B cell (primary cell): ENCODE results near the gene TOGARAM2. TPM values are rescaled to one million over a fixed set of nuclear protein-coding genes. Genes with fewer than 3 reads are reported as not detected.

Source experiments
- ATAC-seq: fragments of 200-7000 bp; cut with Tn5 transposase; one replicate; pipeline ENCODE4 v1.10.0; 2021; ENCODE audit warnings: low read depth, mild to moderate bottlenecking, moderate number of reproducible peaks, moderate library complexity
- CTCF ChIA-PET: fragments of 350-600 bp; sonication (Branson Sonifier 250); formaldehyde crosslinking; loops from one replicate; lab custom pipeline; 2021; ENCODE audit warnings: antibody characterized with exemption, inconsistent platforms; lab: Charles Lee
- POLR2A ChIA-PET: fragments of 350-600 bp; sonication (Branson Sonifier 250); formaldehyde crosslinking; loops from one replicate; lab custom pipeline; 2021; ENCODE audit warnings: antibody characterized with exemption; lab: Charles Lee
- DNase-seq: peaks from one replicate; pipeline ENCODE4 v3.0.0; 2013
- H2AFZ ChIP-seq: 2 replicates; pipeline ENCODE4 v1.6.1; 2012; ENCODE audit warnings: mild to moderate bottlenecking, low read depth, low read length; ENCODE audit not compliant: insufficient read depth, poor library complexity, severe bottlenecking
- H3K27ac ChIP-seq, 2 donors: 1 replicate in 1 of 2; 2 replicates in 1 of 2; pipeline ENCODE4 v1.5.1; 2012 to 2013; ENCODE audit warnings: low read length in 2 of 2, mild to moderate bottlenecking in 2 of 2, moderate library complexity in 1 of 2
- H3K27me3 ChIP-seq, 4 experiments: fragments of 200-600 bp in 1 of 4; sonication (generic) in 1 of 4; replicated peaks in 1 of 4; 1 replicate in 2 of 4; 2 replicates in 2 of 4; pipeline versions ENCODE4 v1.6.1 to v1.7.0; 2013 to 2016; ENCODE audit warnings: low read length in 3 of 4, mild to moderate bottlenecking in 2 of 4, mixed read lengths in 1 of 4, moderate library complexity in 1 of 4; ENCODE audit not compliant: insufficient read depth in 4 of 4, control insufficient read depth in 3 of 4; ENCODE audit errors: control extremely low read depth in 1 of 4
- H3K36me3 ChIP-seq, 2 experiments: replicated peaks in 1 of 2; 1 replicate in 1 of 2; 2 replicates in 1 of 2; pipeline versions ENCODE4 v1.6.1 to v1.7.1; 2013; ENCODE audit warnings: low read length in 1 of 2; ENCODE audit not compliant: insufficient read depth in 2 of 2, control insufficient read depth in 1 of 2; ENCODE audit errors: control extremely low read depth in 1 of 2, extremely low read depth in 1 of 2
- H3K4me1 ChIP-seq, 2 donors: fragments of 200-600 bp in 1 of 2; sonication (generic) in 1 of 2; 1 replicate in 1 of 2; 2 replicates in 1 of 2; pipeline versions ENCODE4 v1.5.1 to v1.6.1; 2013 to 2017; ENCODE audit warnings: low read length in 2 of 2; ENCODE audit not compliant: control insufficient read depth in 2 of 2, insufficient read depth in 2 of 2
- H3K4me2 ChIP-seq: replicated peaks from 2 replicates; pipeline ENCODE3; 2012; ENCODE audit warnings: mild to moderate bottlenecking, low read depth, low read length; ENCODE audit not compliant: poor library complexity, severe bottlenecking
- H3K4me3 ChIP-seq, 5 experiments: fragments of 200-600 bp in 1 of 5; sonication (generic) in 1 of 5; 1 replicate in 3 of 5; 2 replicates in 2 of 5; pipeline versions ENCODE4 v1.5.1 to v1.7.0; 2011 to 2016; ENCODE audit warnings: low read length in 4 of 5, mild to moderate bottlenecking in 4 of 5, low read depth in 2 of 5, control low read depth in 1 of 5, moderate library complexity in 1 of 5; ENCODE audit not compliant: insufficient read depth in 1 of 5; ENCODE audit errors: control extremely low read depth in 1 of 5, extremely low read depth in 1 of 5
- H3K79me2 ChIP-seq: fragments of 200-600 bp; sonication (generic); one replicate; pipeline ENCODE4 v1.6.0; 2016; ENCODE audit warnings: low read length; ENCODE audit not compliant: control insufficient read depth, insufficient read depth
- H3K9ac ChIP-seq: fragments of 200-600 bp; sonication (generic); 2 replicates; pipeline ENCODE4 v1.6.1; 2017; ENCODE audit warnings: mild to moderate bottlenecking, low read length, moderate library complexity
- H3K9me3 ChIP-seq, 3 donors: one replicate each; pipeline versions ENCODE4 v1.6.1 to v1.7.1; 2013; ENCODE audit warnings: low read length in 2 of 3; ENCODE audit not compliant: control insufficient read depth in 2 of 3, insufficient read depth in 1 of 3; ENCODE audit errors: control extremely low read depth in 1 of 3
- H4K20me1 ChIP-seq: 2 replicates; pipeline ENCODE4 v1.6.0; 2012; ENCODE audit warnings: mild to moderate bottlenecking, low read length; ENCODE audit not compliant: insufficient read depth, control insufficient read depth, poor library complexity, severe bottlenecking
- H3K27ac Mint-ChIP-seq: one replicate; pipeline ENCODE4 v1.8.0; 2021; ENCODE audit warnings: mixed read lengths
- H3K27me3 Mint-ChIP-seq: one replicate; pipeline ENCODE4 v1.8.0; 2021; ENCODE audit warnings: mixed read lengths
- H3K4me1 Mint-ChIP-seq: one replicate; pipeline ENCODE4 v1.8.0; 2021; ENCODE audit warnings: mixed read lengths
- H3K4me3 Mint-ChIP-seq: one replicate; pipeline ENCODE4 v1.8.0; 2021; ENCODE audit warnings: mixed read lengths
- H3K9me3 Mint-ChIP-seq: one replicate; pipeline ENCODE4 v1.8.0; 2022; ENCODE audit warnings: mixed read lengths; ENCODE audit not compliant: insufficient read depth
- CTCF ChIP-seq: fragments of 200-600 bp; IDR thresholded peaks from one replicate; pipeline ENCODE4 v1.8.0; 2022; ENCODE audit warnings: antibody characterized with exemption, mild to moderate bottlenecking
- EZH2 ChIP-seq: IDR thresholded peaks from 2 replicates; pipeline ENCODE4 v1.6.1; 2012; ENCODE audit warnings: borderline replicate concordance, low read depth, mild to moderate bottlenecking, moderate library complexity, low read length; ENCODE audit not compliant: insufficient read depth, poor library complexity, severe bottlenecking
- WGBS: methylation state at CpG from one replicate; pipeline ENCODE4 v1.1.5; 2013; ENCODE audit warnings: missing lambda C conversion rate; ENCODE audit not compliant: insufficient coverage; 5-methylcytosine and 5-hydroxymethylcytosine counted together
- intact Hi-C: fragments of 100-400 bp; cut with micrococcal nuclease; formaldehyde crosslinking; loops from one replicate; pipeline ENCODE4 v1.10.0; 2022
- polyA plus RNA-seq: library from polyadenylated mRNA; depleted of rRNA; stranded (reverse); fragments of >200 nt; gene quantifications from 2 replicates; pipeline ENCODE4 v1.2.3, GENCODE V29; 2012
- total RNA-seq, 2 donors: library from RNA; stranded (reverse); fragments of 120-200 nt in 1 of 2; gene quantifications; 1 replicate in 1 of 2; 2 replicates in 1 of 2; pipeline versions ENCODE4 v1.2.3 to v1.2.4, GENCODE V29; 2013 to 2022

The TOGARAM2 gene
- total and polyA plus RNA-seq, 2 donors (not counting 1 experiment from before 2014, with no cell fraction given): 0.25 to 0.61 TPM

DNA sequence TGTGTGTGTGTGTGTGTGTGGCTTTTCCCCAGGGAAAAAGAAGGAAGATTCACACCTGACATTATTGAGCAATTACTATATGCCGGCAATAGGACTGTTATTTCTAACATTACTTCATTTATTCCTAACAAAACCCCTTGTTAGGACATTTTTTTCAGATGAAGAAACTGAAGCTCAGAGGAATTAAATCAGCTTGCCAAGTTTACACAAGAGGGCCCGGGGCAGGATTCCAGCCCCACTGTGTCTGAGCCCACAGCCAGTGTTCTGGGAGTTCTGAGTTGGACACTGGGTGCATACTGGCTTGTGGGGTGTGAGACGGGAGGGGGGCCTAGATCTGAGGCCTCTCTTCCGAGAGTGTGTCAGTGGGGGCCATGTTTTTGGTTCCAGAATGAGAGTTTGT, 9.9 kb downstream of the TOGARAM2 start:
- intact Hi-C loops: no loop called here
- H3K4me1 ChIP-seq: no peaks in the 10 kb centered on the region
- 92% methylated on average over 2 of the region's 4 CpGs for WGBS
- Mint-ChIP-seq H3K27ac (no peak overlapping the region), H3K4me3 (no peak overlapping the region), H3K4me1 (no peaks in the 10 kb centered on the region), H3K9me3 (no peaks in the 10 kb centered on the region), H3K27me3 (peaks cover 9% of the 10 kb centered on the region)
- no peak overlapping the region for H3K4me2 ChIP-seq
- no peak for TF ChIP-seq CTCF
- no peak for TF ChIP-seq EZH2
- H3K9ac ChIP-seq: no peak overlapping the region
- H2AFZ ChIP-seq: no peak overlapping the region
- POLR2A ChIA-PET: no interaction called here
- no peaks in the 10 kb centered on the region for H3K79me2 ChIP-seq
- DNase-seq: no peak
- H3K9me3 ChIP-seq: no peaks in the 10 kb centered on the region
- peaks cover 0 to 5% (median 0%) of the 10 kb centered on the region in 4 experiments for H3K27me3 ChIP-seq
- no peak overlapping the region for H3K27ac ChIP-seq
- CTCF ChIA-PET: interaction anchor here (0.6 kb wide), 1 partner anchor 57 kb away, joined by 3 read pairs; no protein-coding TSS in a partner anchor
- no peak overlapping the region for H3K4me3 ChIP-seq
- no peaks in the 10 kb centered on the region for H3K36me3 ChIP-seq
- no peaks in the 10 kb centered on the region for H4K20me1 ChIP-seq
- no peak for ATAC-seq

DNA sequence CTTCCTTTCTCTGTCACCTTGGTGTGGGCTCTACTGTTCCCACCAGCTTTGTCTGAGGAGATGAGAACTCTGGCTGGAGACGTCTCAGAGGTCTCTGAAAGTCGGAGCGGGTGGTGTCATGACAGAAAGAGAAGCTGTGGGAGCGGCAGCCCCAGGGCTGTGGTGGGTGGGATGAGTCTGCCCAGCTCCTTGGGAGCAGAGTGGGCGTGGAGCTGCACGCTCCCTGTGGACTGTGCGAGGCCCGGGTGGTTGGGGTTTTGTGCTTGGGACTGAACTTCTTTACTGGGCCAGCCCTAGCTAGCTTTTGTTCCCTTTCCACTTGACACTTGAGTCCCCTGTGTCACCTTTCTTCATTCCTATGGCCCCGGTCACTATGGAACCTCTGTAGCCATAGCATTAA, 10.4 kb downstream of the TOGARAM2 start:
- no peak for DNase-seq
- POLR2A ChIA-PET: no interaction called here
- Mint-ChIP-seq H3K4me1 (no peaks in the 10 kb centered on the region), H3K27ac (no peak overlapping the region), H3K4me3 (no peak overlapping the region), H3K27me3 (peaks cover 9% of the 10 kb centered on the region), H3K9me3 (no peaks in the 10 kb centered on the region)
- intact Hi-C loops: no loop called here
- peaks cover 0 to 5% (median 0%) of the 10 kb centered on the region in 4 experiments for H3K27me3 ChIP-seq
- no peak overlapping the region for H3K4me2 ChIP-seq
- ATAC-seq: no peak
- TF ChIP-seq EZH2: no peak
- H2AFZ ChIP-seq: no peak overlapping the region
- H3K79me2 ChIP-seq: no peaks in the 10 kb centered on the region
- CTCF ChIA-PET: interaction anchor here (0.6 kb wide), 1 partner anchor 57 kb away, joined by 3 read pairs; no protein-coding TSS in a partner anchor
- H3K9ac ChIP-seq: no peak overlapping the region
- WGBS: 100% methylated on average over 9 of the region's 9 CpGs
- H3K9me3 ChIP-seq: no peaks in the 10 kb centered on the region
- no peak overlapping the region for H3K27ac ChIP-seq
- no peaks in the 10 kb centered on the region for H3K36me3 ChIP-seq
- no peak overlapping the region for H3K4me3 ChIP-seq
- H3K4me1 ChIP-seq: no peaks in the 10 kb centered on the region
- H4K20me1 ChIP-seq: no peaks in the 10 kb centered on the region
